Gastroesophageal sphincter (tissue), 4 donors: Measurements from ENCODE around the gene DICER1. TPM values are rescaled to one million over a fixed set of nuclear protein-coding genes. Genes with fewer than 3 reads are reported as not detected.

Experiments used
- ATAC-seq: fragments of 150-250 bp; one replicate; pipeline ENCODE4 v1.9.1; 2016; ENCODE audit warnings: mild to moderate bottlenecking, moderate library complexity
- H3K27ac ChIP-seq, 4 donors: fragments of 200-600 bp; sonication (generic) in 3 of 4; 1 replicate in 3 of 4; 2 replicates in 1 of 4; pipeline ENCODE4 v1.5.1; 2016 to 2019
- H3K27me3 ChIP-seq: fragments of 200-600 bp; sonication (generic); one replicate; pipeline ENCODE4 v1.5.1; 2019
- H3K36me3 ChIP-seq, 2 donors: fragments of 200-600 bp; sonication (generic); one replicate each; pipeline ENCODE4 v1.5.1; 2019; ENCODE audit warnings: control low read depth in 1 of 2
- H3K4me1 ChIP-seq, 3 donors: fragments of 200-600 bp; sonication (generic); 1 replicate in 2 of 3; 2 replicates in 1 of 3; pipeline ENCODE4 v1.5.1; 2016 to 2019; ENCODE audit warnings: control low read depth in 2 of 3
- H3K4me3 ChIP-seq, 2 donors: fragments of 200-600 bp; sonication (generic); one replicate each; pipeline ENCODE4 v1.5.1; 2019; ENCODE audit warnings: mild to moderate bottlenecking in 1 of 2, moderate library complexity in 1 of 2
- H3K9me3 ChIP-seq, 3 donors: fragments of 200-600 bp; sonication (generic); one replicate each; pipeline ENCODE4 v1.5.1; 2017 to 2019; ENCODE audit warnings: control low read depth in 2 of 3
- CTCF ChIP-seq, 4 experiments: fragments of 200-600 bp in 2 of 4; fragments of 450-650 bp in 2 of 4; sonication (generic) in 1 of 4; IDR thresholded peaks; one replicate each; pipeline ENCODE4 v1.5.1; 2017 to 2019; ENCODE audit warnings: antibody characterized with exemption in 4 of 4, mild to moderate bottlenecking in 2 of 4, moderate library complexity in 2 of 4
- EP300 ChIP-seq: sonication (generic); formaldehyde crosslinking; IDR thresholded peaks from one replicate; pipeline ENCODE4 v1.6.1; 2017; ENCODE audit warnings: antibody characterized with exemption, mild to moderate bottlenecking
- POLR2A ChIP-seq, 2 donors: fragments of 450-650 bp; IDR thresholded peaks; one replicate each; pipeline ENCODE4 v1.6.1; 2017; ENCODE audit warnings: antibody characterized with exemption in 2 of 2, mild to moderate bottlenecking in 2 of 2, moderate library complexity in 1 of 2
- POLR2AphosphoS5 ChIP-seq: sonication (generic); formaldehyde crosslinking; IDR thresholded peaks from one replicate; pipeline ENCODE4 v1.6.1; 2017; ENCODE audit warnings: antibody characterized with exemption
- WGBS, 2 donors: methylation state at CpG; one replicate each; pipeline ENCODE4 v1.1.5; 2018; ENCODE audit warnings: low coverage in 1 of 2; 5-methylcytosine and 5-hydroxymethylcytosine counted together
- total RNA-seq, 4 donors: library from RNA; depleted of rRNA; stranded (reverse); fragments of >200 nt; gene quantifications; one replicate each; pipeline ENCODE4 v1.1.0, GENCODE V29; 2016

The DICER1 gene
- total RNA-seq, 4 donors from 2014 or later = 57.5 to 74.9 (median 68.6) TPM

GRCh38 chr14:95107711-95108110, 49.6 kb downstream of the DICER1 start:
- WGBS, 2 donors = 91 to 92% methylated on average over 4 of the region's 4 CpGs
- H3K36me3 ChIP-seq = peaks cover 19 to 97% of the 10 kb centered on the region in 2 donors
- ATAC-seq = no peak
- H3K4me3 ChIP-seq = no peak overlapping the region
- H3K27me3 ChIP-seq = no peaks in the 10 kb centered on the region
- TF ChIP-seq POLR2AphosphoS5 (no peak), CTCF (IDR thresholded peaks at IDR 0.05) (no peak), POLR2A (IDR thresholded peaks at IDR 0.05) (no peak), EP300 (no peak)
- H3K4me1 ChIP-seq = peaks cover 0 to 7% (median 0%) of the 10 kb centered on the region in 3 donors
- no peaks in the 10 kb centered on the region for H3K9me3 ChIP-seq
- no peak overlapping the region for H3K27ac ChIP-seq

- Histone ChIP-seq H3K27ac (no peak overlapping the region), H3K27me3 (no peaks in the 10 kb centered on the region), H3K4me3 (no peak overlapping the region), H3K36me3 (peaks cover 19 to 97% of the 10 kb centered on the region in 2 donors), H3K4me1 (peaks cover 0 to 15% (median 0%) of the 10 kb centered on the region in 3 donors), H3K9me3 (no peaks in the 10 kb centered on the region)
- ATAC-seq = no peak
- TF ChIP-seq CTCF (IDR thresholded peaks at IDR 0.05) = no peak
- TF ChIP-seq POLR2AphosphoS5 = no peak
- no peak for TF ChIP-seq POLR2A (IDR thresholded peaks at IDR 0.05)
- no peak for TF ChIP-seq EP300
- WGBS, 2 donors = 83 to 85% methylated on average over 5 to 7 of the region's 7 CpGs
Observed at GRCh38 chr14:95106971-95107370, 50.4 kb downstream of the DICER1 start.

GRCh38 chr14:95104911-95105310, 52.4 kb downstream of the DICER1 start:
- no peaks in the 10 kb centered on the region for H3K27me3 ChIP-seq
- TF ChIP-seq CTCF (IDR thresholded peaks at IDR 0.05) = no peak
- no peak for TF ChIP-seq POLR2A (IDR thresholded peaks at IDR 0.05)
- no peak for TF ChIP-seq POLR2AphosphoS5
- no peak for TF ChIP-seq EP300
- H3K36me3 ChIP-seq = peaks cover 11 to 87% of the 10 kb centered on the region in 2 donors
- WGBS, 2 donors = 84 to 100% methylated on average over 4 to 5 of the region's 5 CpGs
- H3K9me3 ChIP-seq = no peaks in the 10 kb centered on the region
- no peak for ATAC-seq
- no peak overlapping the region for H3K4me3 ChIP-seq
- H3K4me1 ChIP-seq = peaks cover 0 to 35% (median 3%) of the 10 kb centered on the region in 3 donors
- no peak overlapping the region for H3K27ac ChIP-seq

GRCh38 chr14:95102680-95103044, 54.7 kb downstream of the DICER1 start:
- Histone ChIP-seq H3K27ac (no peak overlapping the region), H3K27me3 (no peaks in the 10 kb centered on the region), H3K9me3 (no peaks in the 10 kb centered on the region), H3K4me3 (no peak overlapping the region), H3K4me1 (peaks cover 6 to 58% (median 7%) of the 10 kb centered on the region in 3 donors), H3K36me3 (peaks cover 11 to 66% of the 10 kb centered on the region in 2 donors)
- TF ChIP-seq EP300 (no peak), POLR2A (IDR thresholded peaks at IDR 0.05) (no peak), CTCF (IDR thresholded peaks at IDR 0.05) (no peak), POLR2AphosphoS5 (no peak)
- 0 to 47% methylated on average over 1 to 5 of the region's 5 CpGs for WGBS, 2 donors
- no peak for ATAC-seq
